ENCODE measurements around the gene PHAF1. TPM values are rescaled to one million over a fixed set of nuclear protein-coding genes. Genes with fewer than 3 reads are reported as not detected.

The PHAF1 gene
- polyA plus RNA-seq, 1 donor from 2014 or later: 14.5 TPM

DNA sequence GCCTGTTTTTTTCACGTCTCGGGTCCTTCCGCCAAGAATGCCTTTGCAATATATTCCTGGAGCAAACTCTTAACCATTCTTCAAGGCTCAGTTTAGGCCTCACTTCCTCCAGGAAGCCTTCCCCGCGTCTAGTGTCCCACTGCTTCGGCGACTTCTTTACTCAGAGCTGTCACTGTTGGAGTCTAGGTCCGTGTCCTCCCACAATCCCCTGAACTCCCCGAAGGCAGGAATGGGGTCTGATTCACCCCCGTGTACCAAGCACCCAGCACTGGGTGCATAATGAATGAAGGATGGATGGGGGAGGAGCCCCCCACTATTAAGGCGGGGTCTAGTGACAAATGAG is 73.5 kb downstream of the PHAF1 start:
- no peaks in the 10 kb centered on the region for H3K9me3 Mint-ChIP-seq
- H3K4me1 Mint-ChIP-seq: peaks cover 6 to 11% (median 8%) of the 10 kb centered on the region in 3 donors
- H3K4me3 Mint-ChIP-seq: no peak overlapping the region
- H3K36me3 Mint-ChIP-seq: no peaks in the 10 kb centered on the region
- no peak overlapping the region for H3K27ac Mint-ChIP-seq
- H3K27me3 Mint-ChIP-seq: peaks cover 12% of the 10 kb centered on the region

GRCh38 chr16:67183627-67184452 is 74.1 kb downstream of the PHAF1 start, which contains the start of gene MATCAP1:
Gene MATCAP1, minus strand, starts transcription at chr16:67183963. Its CDS starts 3,353 bp downstream, at chr16:67180610.
- H3K9me3 Mint-ChIP-seq: no peaks in the 10 kb centered on the region
- H3K27me3 Mint-ChIP-seq: peaks cover 12% of the 10 kb centered on the region
- H3K27ac Mint-ChIP-seq: no peak within 1 kb of the TSS
- peak within 1 kb of the TSS in 3 of 4 donors; percentile 75 to 95 (median 84) for H3K4me3 Mint-ChIP-seq
- no peaks in the 10 kb centered on the region for H3K36me3 Mint-ChIP-seq
- peaks cover 6 to 11% (median 8%) of the 10 kb centered on the region in 3 donors for H3K4me1 Mint-ChIP-seq

- Mint-ChIP-seq H3K36me3 (no peaks in the 10 kb centered on the region), H3K4me3 (peak overlapping the region in 3 of 4 donors; percentile 75 to 95 (median 84)), H3K4me1 (peaks cover 6 to 11% (median 8%) of the 10 kb centered on the region in 3 donors), H3K27ac (no peak overlapping the region), H3K9me3 (no peaks in the 10 kb centered on the region), H3K27me3 (peaks cover 10% of the 10 kb centered on the region)
Observed at GRCh38 chr16:67184453-67184994, 74.8 kb downstream of the PHAF1 start.

- Mint-ChIP-seq H3K27me3 (peaks cover 10% of the 10 kb centered on the region), H3K27ac (peak overlapping the region; percentile 45 to 95 (median 91)), H3K36me3 (no peaks in the 10 kb centered on the region), H3K4me3 (peak overlapping the region; percentile 82 to 97 (median 90)), H3K9me3 (no peaks in the 10 kb centered on the region), H3K4me1 (peaks cover 6 to 11% (median 8%) of the 10 kb centered on the region in 3 donors)
Observed at GRCh38 chr16:67184995-67185650, 75.4 kb downstream of the PHAF1 start.

- Mint-ChIP-seq H3K36me3 (no peaks in the 10 kb centered on the region), H3K4me1 (peaks cover 6 to 11% (median 8%) of the 10 kb centered on the region in 3 donors), H3K9me3 (no peaks in the 10 kb centered on the region), H3K27me3 (peaks cover 10% of the 10 kb centered on the region), H3K4me3 (peak overlapping the region in 3 of 4 donors; percentile 82 to 95 (median 84)), H3K27ac (peak overlapping the region; percentile 45 to 95 (median 91))
Observed at GRCh38 chr16:67185651-67186134, 76.0 kb downstream of the PHAF1 start.

DNA sequence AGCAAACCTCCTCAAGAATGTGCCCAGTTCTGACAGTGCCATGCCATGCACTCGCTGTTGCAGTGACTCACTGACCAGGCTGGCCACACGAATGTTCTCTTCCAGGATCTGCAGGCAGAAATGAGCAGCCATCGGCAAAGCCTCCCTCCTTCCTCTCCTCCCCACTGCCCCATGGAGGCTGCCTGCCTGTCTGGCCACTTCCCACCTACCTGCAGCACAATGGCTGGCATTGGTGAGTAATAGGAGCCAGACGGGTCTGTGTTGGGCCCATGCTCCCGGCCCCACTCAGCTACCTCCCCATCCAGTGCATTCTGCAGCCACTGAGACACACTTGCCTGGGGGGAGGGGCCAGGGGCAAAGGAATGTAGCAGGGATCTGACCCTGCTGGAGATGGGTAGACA is 76.8 kb downstream of the PHAF1 start:
- H3K27me3 Mint-ChIP-seq: peaks cover 10% of the 10 kb centered on the region
- no peaks in the 10 kb centered on the region for H3K36me3 Mint-ChIP-seq
- peak overlapping the region in 1 of 4 donors; percentile 11 for H3K4me3 Mint-ChIP-seq
- peaks cover 7 to 13% (median 11%) of the 10 kb centered on the region in 3 donors for H3K4me1 Mint-ChIP-seq
- H3K9me3 Mint-ChIP-seq: no peaks in the 10 kb centered on the region
- no peak overlapping the region for H3K27ac Mint-ChIP-seq

DNA sequence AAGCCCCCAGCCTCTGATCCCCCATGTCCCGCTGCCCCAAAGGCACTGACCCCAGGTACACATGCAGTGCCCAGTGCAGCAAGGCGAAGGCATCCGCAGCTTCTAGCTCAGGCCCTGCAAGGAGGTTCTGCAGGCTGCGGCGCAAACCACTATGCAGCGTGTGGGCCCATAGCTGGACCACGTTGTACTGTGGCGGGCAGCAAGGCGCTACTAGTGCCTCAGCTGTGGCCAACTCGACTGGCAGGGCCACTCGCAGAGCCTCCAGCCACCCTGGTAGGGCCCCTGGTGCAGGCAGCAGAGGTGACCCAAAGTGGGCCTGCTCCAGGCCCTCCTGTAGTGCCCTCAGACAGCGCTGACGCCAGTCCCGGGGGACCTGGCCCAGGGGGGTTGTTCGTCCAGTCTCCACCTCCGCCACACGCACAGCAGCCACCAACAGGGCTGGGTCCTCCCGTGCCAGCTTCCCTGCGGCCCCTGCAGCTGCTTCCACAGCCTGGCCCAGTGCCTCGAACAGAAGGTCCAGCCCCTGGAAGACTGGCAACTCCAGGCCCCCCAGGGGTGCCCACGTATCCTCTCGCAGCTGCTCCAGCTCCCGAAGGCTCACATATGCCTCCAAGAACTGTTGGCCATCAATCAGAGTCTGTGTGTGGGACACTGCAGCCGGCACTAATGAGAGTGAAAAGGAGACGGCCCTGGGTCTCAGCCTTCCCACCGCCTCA is 77.6 kb downstream of the PHAF1 start:
- Mint-ChIP-seq H3K4me3 (peak overlapping the region in 1 of 4 donors; percentile 15), H3K4me1 (peaks cover 12 to 16% (median 15%) of the 10 kb centered on the region in 3 donors), H3K27me3 (peaks cover 10% of the 10 kb centered on the region), H3K9me3 (no peaks in the 10 kb centered on the region), H3K36me3 (no peaks in the 10 kb centered on the region), H3K27ac (no peak overlapping the region)

DNA sequence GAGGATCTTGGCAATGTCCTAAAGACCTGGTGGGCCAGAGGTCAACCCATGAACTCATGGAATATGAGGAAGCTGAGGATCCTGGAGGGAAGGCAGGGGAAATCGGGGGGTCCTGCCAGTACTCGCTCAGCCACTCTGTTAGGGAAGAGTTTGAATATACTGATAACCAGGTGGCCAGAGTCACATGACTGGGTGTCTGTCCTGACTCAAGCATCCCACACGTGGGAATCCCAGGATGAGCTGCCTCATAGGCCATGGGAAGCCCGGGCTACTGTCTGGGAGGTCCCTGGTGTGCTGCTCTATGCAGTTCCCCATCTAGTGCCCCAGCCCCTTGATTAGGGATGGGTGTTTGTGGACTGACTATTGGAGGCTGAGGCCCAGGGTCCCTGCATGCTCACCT is 78.6 kb downstream of the PHAF1 start:
- Mint-ChIP-seq H3K27ac (no peak overlapping the region), H3K36me3 (no peaks in the 10 kb centered on the region), H3K4me1 (peaks cover 17 to 22% (median 19%) of the 10 kb centered on the region in 3 donors), H3K9me3 (no peaks in the 10 kb centered on the region), H3K4me3 (peak overlapping the region in 1 of 4 donors; percentile 16), H3K27me3 (peaks cover 10% of the 10 kb centered on the region)

DNA sequence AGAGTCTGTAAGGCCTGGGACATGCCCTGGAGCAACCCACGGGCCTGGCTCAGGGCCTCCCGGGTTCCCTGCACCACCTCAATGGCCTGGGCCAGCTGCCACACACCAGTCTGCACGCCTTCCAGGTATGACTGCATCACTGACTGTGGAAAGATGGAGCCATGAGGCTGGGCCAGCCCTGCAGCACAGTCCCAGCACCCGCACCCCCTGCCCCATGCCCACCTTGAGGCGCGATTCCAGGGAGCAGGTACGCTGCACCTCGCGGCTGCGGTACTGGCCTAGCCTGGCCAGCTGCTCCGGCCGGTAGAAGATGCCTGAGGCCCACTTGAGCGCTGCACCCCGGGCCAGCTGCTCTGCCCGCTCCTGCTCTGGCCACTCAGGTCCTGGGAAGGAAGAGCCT is 79.1 kb downstream of the PHAF1 start:
- peaks cover 19 to 26% (median 20%) of the 10 kb centered on the region in 3 donors for H3K4me1 Mint-ChIP-seq
- H3K9me3 Mint-ChIP-seq: no peaks in the 10 kb centered on the region
- no peak overlapping the region for H3K4me3 Mint-ChIP-seq
- H3K36me3 Mint-ChIP-seq: no peaks in the 10 kb centered on the region
- peaks cover 10% of the 10 kb centered on the region for H3K27me3 Mint-ChIP-seq
- H3K27ac Mint-ChIP-seq: no peak overlapping the region

DNA sequence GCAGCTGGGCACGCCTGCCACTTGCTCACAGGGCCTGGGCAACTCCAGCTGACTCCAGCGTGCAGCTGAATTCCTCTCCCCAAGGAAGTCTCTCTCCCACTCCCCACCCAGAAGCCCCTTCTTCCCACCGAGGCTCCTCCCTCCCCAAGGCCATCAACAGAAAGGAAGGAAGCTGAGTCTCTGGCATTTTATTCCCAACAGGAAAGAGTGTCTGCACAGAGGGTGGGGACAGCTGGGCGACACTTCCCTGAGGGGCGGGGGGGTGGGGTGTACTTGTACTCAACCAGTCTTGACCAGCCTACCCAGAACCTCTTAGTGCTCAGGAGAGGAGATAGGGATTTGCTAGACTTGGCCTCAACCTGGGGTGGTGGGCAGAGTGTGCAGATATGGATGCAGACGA is 80.3 kb downstream of the PHAF1 start, which contains the start of gene EXOC3L1:
Gene EXOC3L1 (minus strand): TSS at position 96 of the 400 bp plus-strand sequence. CDS start 460 bp downstream, outside the sequence.
- Mint-ChIP-seq H3K9me3 (no peaks in the 10 kb centered on the region), H3K4me3 (peak within 1 kb of the TSS in 1 of 4 donors; percentile 77), H3K4me1 (peaks cover 19 to 25% (median 20%) of the 10 kb centered on the region in 3 donors), H3K27me3 (peaks cover 8% of the 10 kb centered on the region), H3K27ac (no peak within 1 kb of the TSS), H3K36me3 (no peaks in the 10 kb centered on the region)

DNA sequence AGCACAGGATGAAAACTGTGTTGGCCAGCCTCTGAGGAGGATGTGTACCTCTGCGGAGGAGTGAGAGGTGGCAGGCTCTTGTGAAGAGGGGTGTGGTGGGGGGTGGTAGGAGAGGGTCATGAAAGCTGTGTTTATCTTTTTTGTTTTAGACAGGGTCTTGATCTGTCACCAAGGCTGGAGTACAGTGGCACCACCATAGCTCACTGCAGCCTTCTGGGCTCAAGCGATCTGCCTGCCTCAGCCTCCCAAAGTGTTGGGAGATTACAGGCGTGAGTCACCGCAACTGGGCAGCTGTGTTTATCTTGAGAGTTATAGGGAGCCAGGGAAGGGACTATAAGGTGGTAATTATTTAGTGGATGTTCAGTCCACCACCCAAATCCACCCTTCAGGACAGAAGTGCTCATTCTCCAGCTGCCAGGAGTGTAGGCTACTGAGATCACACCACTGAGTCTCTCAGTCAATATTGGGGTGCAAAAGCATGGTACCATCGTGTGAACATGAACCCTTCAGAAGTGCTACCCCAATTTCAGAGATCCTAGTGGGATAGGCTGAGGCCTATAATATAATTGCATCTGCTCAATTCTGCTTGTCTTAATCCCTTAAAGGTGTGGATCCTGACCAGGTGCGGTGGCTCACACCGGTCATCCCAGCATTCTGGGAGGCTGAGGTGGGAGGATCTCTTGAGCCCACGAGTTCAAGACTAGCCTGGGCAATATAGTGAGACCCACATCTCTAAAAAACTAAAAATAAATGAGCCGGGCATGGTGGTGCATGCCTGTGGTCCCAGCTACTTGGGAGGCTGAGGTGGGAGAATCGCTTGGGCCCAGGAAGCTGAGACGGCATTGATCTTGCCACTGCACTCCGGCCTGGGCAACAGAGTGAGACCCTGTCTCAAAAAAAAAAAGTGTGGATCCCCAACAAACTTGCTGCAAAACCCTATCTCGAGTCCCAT is 81.0 kb downstream of the PHAF1 start:
- H3K27ac Mint-ChIP-seq: peak overlapping the region in 1 of 3 donors; percentile 37
- peaks cover 8% of the 10 kb centered on the region for H3K27me3 Mint-ChIP-seq
- H3K4me1 Mint-ChIP-seq: peaks cover 12 to 19% (median 14%) of the 10 kb centered on the region in 3 donors
- H3K4me3 Mint-ChIP-seq: peak overlapping the region in 3 of 4 donors; percentile 68 to 85 (median 77)
- no peaks in the 10 kb centered on the region for H3K9me3 Mint-ChIP-seq
- H3K36me3 Mint-ChIP-seq: no peaks in the 10 kb centered on the region

DNA sequence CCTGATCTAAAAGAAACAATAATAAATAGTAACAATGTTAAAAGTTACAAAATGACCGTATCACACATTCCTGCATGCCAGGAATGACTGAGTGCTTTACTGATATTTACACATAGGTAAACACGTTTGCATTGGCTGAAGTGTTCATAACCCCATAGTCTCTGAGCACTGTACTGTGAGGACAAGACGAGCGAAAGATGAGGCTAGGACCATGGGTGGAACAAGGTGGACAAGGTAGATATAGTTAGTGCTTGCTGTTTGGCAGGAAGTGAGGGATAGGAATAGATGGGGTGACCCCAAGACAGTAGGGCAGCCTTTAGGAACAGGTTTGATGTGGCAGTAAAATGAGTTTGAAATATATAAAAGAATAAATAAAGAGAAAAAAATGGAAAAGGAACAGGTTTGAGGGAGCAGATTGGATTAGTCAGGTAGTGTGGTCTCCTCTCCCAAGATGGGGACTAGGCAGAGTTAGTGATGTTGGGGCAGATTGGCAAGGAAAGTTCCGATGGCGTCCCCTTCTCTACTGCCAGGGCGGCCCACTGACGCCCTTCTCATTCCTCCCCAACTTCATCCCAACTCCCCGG is 81.8 kb downstream of the PHAF1 start:
- Mint-ChIP-seq H3K4me3 (peak overlapping the region; percentile 77 to 96 (median 90)), H3K27ac (peak overlapping the region; percentile 37 to 88 (median 82)), H3K4me1 (peaks cover 14 to 21% (median 16%) of the 10 kb centered on the region in 3 donors), H3K36me3 (peaks cover 4% of the 10 kb centered on the region), H3K9me3 (no peaks in the 10 kb centered on the region), H3K27me3 (peaks cover 6% of the 10 kb centered on the region)

GRCh38 chr16:67191995-67192681 is 82.4 kb downstream of the PHAF1 start, which contains the start of gene E2F4:
Gene E2F4, plus strand, starts transcription at chr16:67192155. Its CDS starts 73 bp downstream, at chr16:67192228.
- peak within 1 kb of the TSS; percentile 37 to 88 (median 82) for H3K27ac Mint-ChIP-seq
- peaks cover 6% of the 10 kb centered on the region for H3K36me3 Mint-ChIP-seq
- H3K9me3 Mint-ChIP-seq: no peaks in the 10 kb centered on the region
- peak within 1 kb of the TSS; percentile 77 to 96 (median 90) for H3K4me3 Mint-ChIP-seq
- H3K27me3 Mint-ChIP-seq: no peaks in the 10 kb centered on the region
- H3K4me1 Mint-ChIP-seq: peaks cover 16 to 22% (median 19%) of the 10 kb centered on the region in 3 donors

Measured in IgD-negative memory B cell (primary cell).